NCI-H1694 treated with DMSO at 0.1 percent for 48 hours (cell line): ENCODE measurements around the gene PROK2.
A peak's percentile ranks its signal among the peaks of the same experiment; 100 is the strongest.

Experiments
- DNase-seq: peaks from one replicate; lab custom pipeline; 2025; lab: John Stamatoyannopoulos, UW

PROK2 gene

GRCh38 chr3:71784914-71785531, at the start of gene PROK2:
TSS of gene PROK2 (minus strand) at chr3:71785148. CDS start at chr3:71785052, 96 bp downstream.
- no peak for DNase-seq

- DNase-seq: no peak
These were observed 46.7 kb upstream of the PROK2 start for GRCh38 chr3:71831599-71831998.

- no peak for DNase-seq
These were observed 40.8 kb upstream of the PROK2 start for GRCh38 chr3:71825551-71826283.

GRCh38 chr3:71821116-71821515, 36.2 kb upstream of the PROK2 start:
- no peak for DNase-seq

GRCh38 chr3:71817262-71817661, 32.3 kb upstream of the PROK2 start:
- DNase-seq: no peak

GRCh38 chr3:71816767-71817156, 31.8 kb upstream of the PROK2 start:
- no peak for DNase-seq

- no peak for DNase-seq
These were observed 30.6 kb upstream of the PROK2 start for GRCh38 chr3:71815340-71816067.

GRCh38 chr3:71813704-71814103, 28.8 kb upstream of the PROK2 start:
- DNase-seq: no peak

GRCh38 chr3:71813073-71813472, 28.1 kb upstream of the PROK2 start:
- no peak for DNase-seq

GRCh38 chr3:71810056-71810455, 25.1 kb upstream of the PROK2 start:
- DNase-seq: no peak

- peak; percentile 37 for DNase-seq
These were observed 24.5 kb upstream of the PROK2 start for GRCh38 chr3:71809321-71810026.

- no peak for DNase-seq
These were observed 21.8 kb upstream of the PROK2 start for GRCh38 chr3:71806736-71807135.

GRCh38 chr3:71805691-71806090, 20.7 kb upstream of the PROK2 start:
- no peak for DNase-seq

- no peak for DNase-seq
These were observed 20.3 kb upstream of the PROK2 start for GRCh38 chr3:71805199-71805598.

- no peak for DNase-seq
These were observed 18.3 kb upstream of the PROK2 start for GRCh38 chr3:71803248-71803647.

- DNase-seq: no peak
These were observed 17.0 kb upstream of the PROK2 start for GRCh38 chr3:71801986-71802385.

- DNase-seq: no peak
These were observed 15.1 kb upstream of the PROK2 start for GRCh38 chr3:71800023-71800422.

GRCh38 chr3:71797455-71797854, 12.5 kb upstream of the PROK2 start:
- DNase-seq: peak; percentile 0

GRCh38 chr3:71796290-71796689, 11.3 kb upstream of the PROK2 start:
- DNase-seq: no peak

- no peak for DNase-seq
These were observed 6.7 kb upstream of the PROK2 start for GRCh38 chr3:71791634-71792033.

GRCh38 chr3:71789922-71790321, 5.0 kb upstream of the PROK2 start:
- DNase-seq: no peak

GRCh38 chr3:71787851-71788405, 3.0 kb upstream of the PROK2 start:
- DNase-seq: no peak
